ENCODE results near the gene TTC28. TPM values are rescaled to one million over a fixed set of nuclear protein-coding genes. Genes with fewer than 3 reads are reported as not detected.

Gene TTC28
- total RNA-seq, 6 experiments from 2014 or later, result 10.8 to 18.9 (median 13.6) TPM

- no peak for DNase-seq
- no peak for TF ChIP-seq CTCF (IDR thresholded peaks at IDR 0.05)
- no peak overlapping the region for H3K4me3 Mint-ChIP-seq
- peaks cover 2% of the 10 kb centered on the region for H3K36me3 Mint-ChIP-seq (ENCODE audit: low read depth)
- peaks cover 46% of the 10 kb centered on the region for H3K4me1 Mint-ChIP-seq (ENCODE audit: low read depth)
- H3K9me3 Mint-ChIP-seq, result no peaks in the 10 kb centered on the region
- peaks cover 2% of the 10 kb centered on the region; the same call in 1 of the 2 replicates for H3K27me3 Mint-ChIP-seq (ENCODE audit: insufficient read depth)
- H3K27ac Mint-ChIP-seq, result no peak overlapping the region
These were observed 560.5 kb downstream of the TTC28 start for GRCh38 chr22:28118957-28119631.

- H3K9me3 Mint-ChIP-seq, result no peaks in the 10 kb centered on the region
- peaks cover 2% of the 10 kb centered on the region; the same call in 1 of the 2 replicates for H3K27me3 Mint-ChIP-seq (ENCODE audit: insufficient read depth)
- H3K4me1 Mint-ChIP-seq (ENCODE audit: low read depth), result peaks cover 61% of the 10 kb centered on the region
- H3K36me3 Mint-ChIP-seq (ENCODE audit: low read depth), result no peaks in the 10 kb centered on the region
- peak overlapping the region; percentile 86 for H3K27ac Mint-ChIP-seq
- H3K4me3 Mint-ChIP-seq, result peak overlapping the region; percentile 54
- peak; percentile 86 for DNase-seq
- TF ChIP-seq CTCF (IDR thresholded peaks at IDR 0.05), result no peak
These were observed 563.4 kb downstream of the TTC28 start for GRCh38 chr22:28116219-28116673.

DNA sequence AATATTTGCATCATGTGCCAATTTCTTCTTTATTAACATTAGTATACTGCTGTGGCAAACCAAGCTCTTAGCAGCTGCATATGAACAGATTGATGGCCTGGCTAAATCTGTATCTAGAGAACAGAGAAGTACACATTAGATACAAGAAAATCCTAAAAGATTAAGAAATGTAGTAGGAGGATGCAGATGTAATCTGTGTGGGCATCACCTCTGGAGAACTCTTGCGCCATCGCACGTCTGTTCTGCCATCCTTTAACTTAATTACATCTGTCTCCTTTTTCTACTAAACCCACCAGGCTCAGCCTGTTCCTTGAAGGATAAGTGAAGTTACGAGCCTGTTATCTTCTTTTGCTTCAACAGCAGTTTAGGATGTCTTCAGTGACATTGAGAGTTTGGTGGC lies 564.2 kb downstream of the TTC28 start:
- no peak for TF ChIP-seq CTCF (IDR thresholded peaks at IDR 0.05)
- peak overlapping the region; percentile 86 for H3K27ac Mint-ChIP-seq

GRCh38 chr22:28112548-28113043 lies 567.0 kb downstream of the TTC28 start:
- H3K9me3 Mint-ChIP-seq, result no peaks in the 10 kb centered on the region
- peaks cover 2% of the 10 kb centered on the region; the same call in 1 of the 2 replicates for H3K27me3 Mint-ChIP-seq (ENCODE audit: insufficient read depth)
- H3K27ac Mint-ChIP-seq, result peak overlapping the region; percentile 85
- peak; percentile 52 for DNase-seq
- peak overlapping the region; percentile 47 for H3K4me3 Mint-ChIP-seq
- H3K36me3 Mint-ChIP-seq (ENCODE audit: low read depth), result no peaks in the 10 kb centered on the region
- peaks cover 61% of the 10 kb centered on the region for H3K4me1 Mint-ChIP-seq (ENCODE audit: low read depth)
- peak; percentile 77 for TF ChIP-seq CTCF (IDR thresholded peaks at IDR 0.05)

More for the DNA sequence above, 564.2 kb downstream of the TTC28 start:
- H3K27me3 Mint-ChIP-seq (ENCODE audit: insufficient read depth), result peaks cover 2% of the 10 kb centered on the region; the same call in 1 of the 2 replicates
- H3K36me3 Mint-ChIP-seq (ENCODE audit: low read depth), result no peaks in the 10 kb centered on the region
- H3K4me1 Mint-ChIP-seq (ENCODE audit: low read depth), result peaks cover 57% of the 10 kb centered on the region
- no peak overlapping the region for H3K4me3 Mint-ChIP-seq
- no peak for DNase-seq
- no peaks in the 10 kb centered on the region for H3K9me3 Mint-ChIP-seq

- no peaks in the 10 kb centered on the region for H3K36me3 Mint-ChIP-seq (ENCODE audit: low read depth)
- peak overlapping the region; percentile 47 for H3K4me3 Mint-ChIP-seq
- peaks cover 2% of the 10 kb centered on the region; the same call in 1 of the 2 replicates for H3K27me3 Mint-ChIP-seq (ENCODE audit: insufficient read depth)
- peak overlapping the region; percentile 85 for H3K27ac Mint-ChIP-seq
- H3K4me1 Mint-ChIP-seq (ENCODE audit: low read depth), result peaks cover 57% of the 10 kb centered on the region
- no peak for TF ChIP-seq CTCF (IDR thresholded peaks at IDR 0.05)
- no peaks in the 10 kb centered on the region for H3K9me3 Mint-ChIP-seq
- no peak for DNase-seq
These were observed 567.5 kb downstream of the TTC28 start for GRCh38 chr22:28112190-28112544.
